ENCODE measurements around the gene CAMSAP2. TPM values are rescaled to one million over a fixed set of nuclear protein-coding genes. Genes with fewer than 3 reads are reported as not detected.

CAMSAP2 gene
- total RNA-seq, 2 donors from 2014 or later: 22.1 to 22.2 TPM

- WGBS, 2 experiments (ENCODE audit: insufficient coverage in 1 of 2, insufficient read length in 1 of 2): 81 to 93% methylated on average over 2 of the region's 2 CpGs
- Histone ChIP-seq H3K9ac (ENCODE audit: extremely low read depth, low read length, poor library complexity, severe bottlenecking) (no peak overlapping the region), H3K4me1 (ENCODE audit: control insufficient read depth, insufficient read depth, low read length) (no peaks in the 10 kb centered on the region), H3K9me3 (ENCODE audit: control insufficient read depth, low read length) (no peaks in the 10 kb centered on the region), H3K4me3 (ENCODE audit: low read length) (no peak overlapping the region), H3K27ac (ENCODE audit: low read depth, low read length) (no peak overlapping the region), H3K27me3 (ENCODE audit: control insufficient read depth, insufficient read depth, low read length, poor library complexity, severe bottlenecking) (no peaks in the 10 kb centered on the region), H3K36me3 (ENCODE audit: control insufficient read depth, insufficient read depth, low read length) (no peaks in the 10 kb centered on the region)
- Mint-ChIP-seq H3K9me3 (no peaks in the 10 kb centered on the region), H3K36me3 (ENCODE audit: low read depth) (no peaks in the 10 kb centered on the region), H3K4me3 (no peak overlapping the region), H3K4me1 (no peaks in the 10 kb centered on the region), H3K27me3 (ENCODE audit: insufficient read depth) (no peaks in the 10 kb centered on the region), H3K27ac (no peak overlapping the region)
- TF ChIP-seq, protein P1, sequence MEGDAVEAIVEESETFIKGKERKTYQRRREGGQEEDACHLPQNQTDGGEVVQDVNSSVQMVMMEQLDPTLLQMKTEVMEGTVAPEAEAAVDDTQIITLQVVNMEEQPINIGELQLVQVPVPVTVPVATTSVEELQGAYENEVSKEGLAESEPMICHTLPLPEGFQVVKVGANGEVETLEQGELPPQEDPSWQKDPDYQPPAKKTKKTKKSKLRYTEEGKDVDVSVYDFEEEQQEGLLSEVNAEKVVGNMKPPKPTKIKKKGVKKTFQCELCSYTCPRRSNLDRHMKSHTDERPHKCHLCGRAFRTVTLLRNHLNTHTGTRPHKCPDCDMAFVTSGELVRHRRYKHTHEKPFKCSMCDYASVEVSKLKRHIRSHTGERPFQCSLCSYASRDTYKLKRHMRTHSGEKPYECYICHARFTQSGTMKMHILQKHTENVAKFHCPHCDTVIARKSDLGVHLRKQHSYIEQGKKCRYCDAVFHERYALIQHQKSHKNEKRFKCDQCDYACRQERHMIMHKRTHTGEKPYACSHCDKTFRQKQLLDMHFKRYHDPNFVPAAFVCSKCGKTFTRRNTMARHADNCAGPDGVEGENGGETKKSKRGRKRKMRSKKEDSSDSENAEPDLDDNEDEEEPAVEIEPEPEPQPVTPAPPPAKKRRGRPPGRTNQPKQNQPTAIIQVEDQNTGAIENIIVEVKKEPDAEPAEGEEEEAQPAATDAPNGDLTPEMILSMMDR (conservative IDR thresholded peaks at IDR 0.05): no peak
- no peak for DNase-seq
Measured at GRCh38 chr1:200714504-200715187, 24.0 kb upstream of the CAMSAP2 start.

GRCh38 chr1:200720199-200720598, 18.5 kb upstream of the CAMSAP2 start:
- TF ChIP-seq, protein P1 (conservative IDR thresholded peaks at IDR 0.05): no peak
- no peak overlapping the region for H3K27ac Mint-ChIP-seq
- no peaks in the 10 kb centered on the region for H3K4me1 Mint-ChIP-seq
- no peak overlapping the region for H3K4me3 ChIP-seq (ENCODE audit: low read length)
- no peaks in the 10 kb centered on the region for H3K9me3 Mint-ChIP-seq
- no peaks in the 10 kb centered on the region for H3K36me3 ChIP-seq (ENCODE audit: control insufficient read depth, insufficient read depth, low read length)
- H3K9me3 ChIP-seq (ENCODE audit: control insufficient read depth, low read length): no peaks in the 10 kb centered on the region
- no peaks in the 10 kb centered on the region for H3K27me3 ChIP-seq (ENCODE audit: control insufficient read depth, insufficient read depth, low read length, poor library complexity, severe bottlenecking)
- H3K4me3 Mint-ChIP-seq: no peak overlapping the region
- no peak overlapping the region for H3K9ac ChIP-seq (ENCODE audit: extremely low read depth, low read length, poor library complexity, severe bottlenecking)
- no peaks in the 10 kb centered on the region for H3K27me3 Mint-ChIP-seq (ENCODE audit: insufficient read depth)
- no CpG with 5 or more reads among the region's 1 CpG for whole genome bisulfite sequencing, 2 experiments (ENCODE audit: insufficient coverage in 1 of 2, insufficient read length in 1 of 2)
- DNase-seq: no peak
- no peaks in the 10 kb centered on the region for H3K4me1 ChIP-seq (ENCODE audit: control insufficient read depth, insufficient read depth, low read length)
- H3K36me3 Mint-ChIP-seq (ENCODE audit: low read depth): no peaks in the 10 kb centered on the region
- H3K27ac ChIP-seq (ENCODE audit: low read depth, low read length): no peak overlapping the region

- no peak overlapping the region for H3K27ac ChIP-seq (ENCODE audit: low read depth, low read length)
- TF ChIP-seq, protein P1 (conservative IDR thresholded peaks at IDR 0.05): no peak
- Mint-ChIP-seq H3K4me1 (no peaks in the 10 kb centered on the region), H3K27me3 (ENCODE audit: insufficient read depth) (no peaks in the 10 kb centered on the region), H3K36me3 (ENCODE audit: low read depth) (no peaks in the 10 kb centered on the region), H3K4me3 (no peak overlapping the region), H3K27ac (no peak overlapping the region), H3K9me3 (no peaks in the 10 kb centered on the region)
- DNase-seq: no peak
- no peaks in the 10 kb centered on the region for H3K27me3 ChIP-seq (ENCODE audit: control insufficient read depth, insufficient read depth, low read length, poor library complexity, severe bottlenecking)
- H3K9ac ChIP-seq (ENCODE audit: extremely low read depth, low read length, poor library complexity, severe bottlenecking): no peak overlapping the region
- H3K4me1 ChIP-seq (ENCODE audit: control insufficient read depth, insufficient read depth, low read length): no peaks in the 10 kb centered on the region
- H3K9me3 ChIP-seq (ENCODE audit: control insufficient read depth, low read length): no peaks in the 10 kb centered on the region
- H3K4me3 ChIP-seq (ENCODE audit: low read length): no peak overlapping the region
- H3K36me3 ChIP-seq (ENCODE audit: control insufficient read depth, insufficient read depth, low read length): no peaks in the 10 kb centered on the region
Measured at GRCh38 chr1:200724064-200724463, 14.6 kb upstream of the CAMSAP2 start.
